A549 (cell line): ENCODE results near the gene PSMB5.

Experiments used
- CEBPB ChIP-seq, 2 experiments: fragments of >200 bp in 1 of 2; sonication (Bioruptor Twin) in 1 of 2; formaldehyde crosslinking in 1 of 2; IDR thresholded peaks; 2 replicates each; pipeline ENCODE4 v1.6.1; 2012 to 2016
- NPAS2 ChIP-seq: fragments of 250-450 bp; sonication (Bioruptor Pico); IDR thresholded peaks from 2 replicates; pipeline ENCODE4 v1.8.0; 2022; ENCODE audit warnings: mild to moderate bottlenecking, moderate library complexity, borderline replicate concordance
- POLR2A ChIP-seq: IDR thresholded peaks from 2 replicates; pipeline ENCODE4 v1.6.1; 2012; ENCODE audit warnings: mild to moderate bottlenecking, low read length
- RAD21 ChIP-seq, 2 experiments: fragments of >200 bp in 1 of 2; sonication (Bioruptor Twin) in 1 of 2; formaldehyde crosslinking in 1 of 2; IDR thresholded peaks in 1 of 2; conservative IDR thresholded peaks in 1 of 2; 2 replicates in 1 of 2; 3 replicates in 1 of 2; pipeline ENCODE4 v1.6.1; 2012 to 2018; ENCODE audit warnings: inconsistent platforms in 1 of 2
- SMC3 ChIP-seq: fragments of >200 bp; sonication (Bioruptor Twin); formaldehyde crosslinking; IDR thresholded peaks from 3 replicates; pipeline ENCODE4 v1.6.1; 2018; ENCODE audit warnings: inconsistent platforms
- TF ChIP-seq, protein P1 (sequence below): fragments of >200 bp; sonication (Bioruptor Twin); formaldehyde crosslinking; IDR thresholded peaks from 3 replicates; pipeline ENCODE4 v1.5.1; 2016
- TF ChIP-seq, protein P2 (sequence below): fragments of 200-600 bp; sonication (generic); IDR thresholded peaks from 2 replicates; pipeline ENCODE4 v1.6.1; 2016; ENCODE audit warnings: antibody characterized with exemption, mild to moderate bottlenecking, moderate library complexity
- TF ChIP-seq, protein P3 (sequence below): fragments of 250-450 bp; sonication (Bioruptor Pico); IDR thresholded peaks from 2 replicates; pipeline ENCODE4 v1.5.0; 2020; ENCODE audit warnings: low read depth, mild to moderate bottlenecking, moderate library complexity

DNA sequence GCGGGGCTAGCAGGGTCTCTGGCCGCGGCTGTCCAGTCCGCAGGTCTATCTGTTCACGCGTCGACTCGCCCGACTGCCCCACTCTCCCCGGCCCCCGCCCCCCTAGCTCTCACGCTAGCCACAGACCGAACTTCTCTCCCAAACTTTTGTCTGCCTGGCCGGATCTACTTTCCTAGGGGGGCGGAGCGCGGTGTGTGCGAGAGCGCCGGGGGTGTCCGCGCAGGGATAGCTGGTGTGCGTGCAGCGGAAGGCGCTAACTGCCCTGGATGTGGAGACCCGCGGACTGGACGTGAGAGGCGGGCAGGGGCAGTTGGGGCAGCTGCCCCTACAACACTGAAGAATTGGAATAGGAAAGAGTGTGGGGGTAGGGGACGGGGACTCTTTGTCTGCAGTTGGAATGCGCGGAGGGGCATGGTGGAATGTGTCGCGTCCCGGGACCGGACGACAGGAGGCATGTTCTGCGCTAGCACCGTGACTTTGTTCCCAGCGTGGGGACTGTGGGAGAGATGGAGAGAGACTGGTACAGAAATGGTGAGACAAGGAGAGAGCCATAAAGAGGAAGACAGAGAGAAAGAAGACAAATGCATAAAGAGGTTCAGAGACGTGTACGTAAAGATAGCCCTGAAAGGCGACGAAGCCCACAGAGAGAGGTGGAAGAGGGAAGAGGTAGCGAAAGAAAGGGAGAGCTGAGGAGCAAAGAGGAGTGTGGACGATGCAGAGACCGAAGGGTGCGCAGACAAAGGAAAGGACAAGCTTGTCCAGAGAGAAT is 52.0 kb downstream of the PSMB5 start, which contains the start of gene AJUBA:
- TF ChIP-seq, protein P1, sequence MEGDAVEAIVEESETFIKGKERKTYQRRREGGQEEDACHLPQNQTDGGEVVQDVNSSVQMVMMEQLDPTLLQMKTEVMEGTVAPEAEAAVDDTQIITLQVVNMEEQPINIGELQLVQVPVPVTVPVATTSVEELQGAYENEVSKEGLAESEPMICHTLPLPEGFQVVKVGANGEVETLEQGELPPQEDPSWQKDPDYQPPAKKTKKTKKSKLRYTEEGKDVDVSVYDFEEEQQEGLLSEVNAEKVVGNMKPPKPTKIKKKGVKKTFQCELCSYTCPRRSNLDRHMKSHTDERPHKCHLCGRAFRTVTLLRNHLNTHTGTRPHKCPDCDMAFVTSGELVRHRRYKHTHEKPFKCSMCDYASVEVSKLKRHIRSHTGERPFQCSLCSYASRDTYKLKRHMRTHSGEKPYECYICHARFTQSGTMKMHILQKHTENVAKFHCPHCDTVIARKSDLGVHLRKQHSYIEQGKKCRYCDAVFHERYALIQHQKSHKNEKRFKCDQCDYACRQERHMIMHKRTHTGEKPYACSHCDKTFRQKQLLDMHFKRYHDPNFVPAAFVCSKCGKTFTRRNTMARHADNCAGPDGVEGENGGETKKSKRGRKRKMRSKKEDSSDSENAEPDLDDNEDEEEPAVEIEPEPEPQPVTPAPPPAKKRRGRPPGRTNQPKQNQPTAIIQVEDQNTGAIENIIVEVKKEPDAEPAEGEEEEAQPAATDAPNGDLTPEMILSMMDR, result no peak
- TF ChIP-seq RAD21 (conservative IDR thresholded peaks at IDR 0.05 in 1 of 2, IDR thresholded peaks at IDR 0.05 in 1 of 2) (peak in 1 of 2 experiments; percentile 24; a peak in 1 of 5 replicates), SMC3 (peak; percentile 33; the same call in 1 of the 3 replicates), NPAS2 (CRISPR knock-in tag) (no peak), POLR2A (peak; percentile 61), CEBPB (IDR thresholded peaks at IDR 0.05) (no peak; a peak in 1 of 4 replicates)
- TF ChIP-seq, protein P2, sequence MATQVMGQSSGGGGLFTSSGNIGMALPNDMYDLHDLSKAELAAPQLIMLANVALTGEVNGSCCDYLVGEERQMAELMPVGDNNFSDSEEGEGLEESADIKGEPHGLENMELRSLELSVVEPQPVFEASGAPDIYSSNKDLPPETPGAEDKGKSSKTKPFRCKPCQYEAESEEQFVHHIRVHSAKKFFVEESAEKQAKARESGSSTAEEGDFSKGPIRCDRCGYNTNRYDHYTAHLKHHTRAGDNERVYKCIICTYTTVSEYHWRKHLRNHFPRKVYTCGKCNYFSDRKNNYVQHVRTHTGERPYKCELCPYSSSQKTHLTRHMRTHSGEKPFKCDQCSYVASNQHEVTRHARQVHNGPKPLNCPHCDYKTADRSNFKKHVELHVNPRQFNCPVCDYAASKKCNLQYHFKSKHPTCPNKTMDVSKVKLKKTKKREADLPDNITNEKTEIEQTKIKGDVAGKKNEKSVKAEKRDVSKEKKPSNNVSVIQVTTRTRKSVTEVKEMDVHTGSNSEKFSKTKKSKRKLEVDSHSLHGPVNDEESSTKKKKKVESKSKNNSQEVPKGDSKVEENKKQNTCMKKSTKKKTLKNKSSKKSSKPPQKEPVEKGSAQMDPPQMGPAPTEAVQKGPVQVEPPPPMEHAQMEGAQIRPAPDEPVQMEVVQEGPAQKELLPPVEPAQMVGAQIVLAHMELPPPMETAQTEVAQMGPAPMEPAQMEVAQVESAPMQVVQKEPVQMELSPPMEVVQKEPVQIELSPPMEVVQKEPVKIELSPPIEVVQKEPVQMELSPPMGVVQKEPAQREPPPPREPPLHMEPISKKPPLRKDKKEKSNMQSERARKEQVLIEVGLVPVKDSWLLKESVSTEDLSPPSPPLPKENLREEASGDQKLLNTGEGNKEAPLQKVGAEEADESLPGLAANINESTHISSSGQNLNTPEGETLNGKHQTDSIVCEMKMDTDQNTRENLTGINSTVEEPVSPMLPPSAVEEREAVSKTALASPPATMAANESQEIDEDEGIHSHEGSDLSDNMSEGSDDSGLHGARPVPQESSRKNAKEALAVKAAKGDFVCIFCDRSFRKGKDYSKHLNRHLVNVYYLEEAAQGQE, result no peak
- TF ChIP-seq, protein P3, sequence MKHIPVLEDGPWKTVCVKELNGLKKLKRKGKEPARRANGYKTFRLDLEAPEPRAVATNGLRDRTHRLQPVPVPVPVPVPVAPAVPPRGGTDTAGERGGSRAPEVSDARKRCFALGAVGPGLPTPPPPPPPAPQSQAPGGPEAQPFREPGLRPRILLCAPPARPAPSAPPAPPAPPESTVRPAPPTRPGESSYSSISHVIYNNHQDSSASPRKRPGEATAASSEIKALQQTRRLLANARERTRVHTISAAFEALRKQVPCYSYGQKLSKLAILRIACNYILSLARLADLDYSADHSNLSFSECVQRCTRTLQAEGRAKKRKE (CRISPR knock-in tag), result no peak
